ENCODE results near the gene STRN.
"Not testable (repeated sequence)": the region's sequence is repeated elsewhere in the genome, so short reads cannot be mapped to it uniquely, and the experiment has no call there.

Gene STRN

DNA sequence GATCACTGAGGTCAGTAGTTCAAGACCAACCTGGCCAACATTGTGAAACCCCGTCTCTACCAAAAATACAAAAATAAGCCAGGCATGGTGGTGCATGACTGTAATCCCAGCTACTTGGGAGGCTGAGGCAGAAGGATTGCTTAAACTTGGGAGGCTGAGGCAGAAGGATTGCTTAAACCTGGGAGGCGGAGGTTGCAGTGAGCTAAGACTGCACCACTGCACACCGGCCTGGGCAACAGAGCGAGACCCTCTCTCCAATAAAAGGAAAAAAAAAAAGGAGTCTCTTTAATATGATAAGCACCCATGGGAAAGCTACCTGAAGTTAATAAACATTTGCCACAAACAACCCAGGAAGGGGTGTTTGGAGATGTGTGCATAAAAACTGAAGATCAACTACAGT is 2.6 kb downstream of the STRN start:
- no peak for DNase-seq

DNA sequence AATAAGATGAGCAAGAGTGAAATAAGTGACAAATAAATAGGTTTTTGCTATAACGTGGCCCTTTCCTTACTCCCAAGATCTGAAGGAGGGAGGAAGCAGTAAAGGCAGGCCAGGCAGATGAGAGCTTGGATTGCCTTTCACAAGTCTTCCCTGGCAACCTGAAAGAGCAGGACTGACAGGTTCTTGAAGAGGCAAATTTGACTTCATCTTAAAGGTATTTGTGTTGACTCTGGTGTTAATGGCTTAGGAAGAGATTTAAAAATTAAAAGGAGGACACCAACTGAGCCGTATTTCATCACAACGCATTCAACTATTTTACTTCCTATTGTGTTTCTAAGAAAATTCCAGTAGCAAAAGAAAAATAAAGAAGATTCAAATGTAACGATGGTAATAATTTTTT is 3.2 kb downstream of the STRN start:
- DNase-seq: no peak

DNA sequence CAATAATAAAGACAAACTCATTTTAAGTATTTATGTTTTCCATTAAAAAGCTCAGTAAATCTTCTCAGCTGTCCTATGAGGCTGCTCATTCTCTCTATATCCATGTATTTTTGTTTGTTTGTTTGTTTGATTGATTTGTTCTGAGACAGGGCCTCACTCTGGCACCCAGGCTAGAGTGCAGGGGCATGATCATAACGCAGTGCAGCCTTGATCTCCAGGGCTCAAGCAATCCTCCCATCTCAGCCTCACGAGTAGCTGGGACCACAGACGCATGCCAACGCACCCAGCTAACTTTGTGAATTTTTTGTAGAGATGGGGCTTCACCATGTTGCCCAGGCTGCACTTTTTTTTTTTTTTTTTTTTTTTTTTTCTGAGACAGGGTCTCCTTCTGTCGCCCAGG is 5.6 kb downstream of the STRN start:
- DNase-seq: no peak

- no peak for DNase-seq
Observed at GRCh38 chr2:36960005-36960675, 6.2 kb downstream of the STRN start.

DNA sequence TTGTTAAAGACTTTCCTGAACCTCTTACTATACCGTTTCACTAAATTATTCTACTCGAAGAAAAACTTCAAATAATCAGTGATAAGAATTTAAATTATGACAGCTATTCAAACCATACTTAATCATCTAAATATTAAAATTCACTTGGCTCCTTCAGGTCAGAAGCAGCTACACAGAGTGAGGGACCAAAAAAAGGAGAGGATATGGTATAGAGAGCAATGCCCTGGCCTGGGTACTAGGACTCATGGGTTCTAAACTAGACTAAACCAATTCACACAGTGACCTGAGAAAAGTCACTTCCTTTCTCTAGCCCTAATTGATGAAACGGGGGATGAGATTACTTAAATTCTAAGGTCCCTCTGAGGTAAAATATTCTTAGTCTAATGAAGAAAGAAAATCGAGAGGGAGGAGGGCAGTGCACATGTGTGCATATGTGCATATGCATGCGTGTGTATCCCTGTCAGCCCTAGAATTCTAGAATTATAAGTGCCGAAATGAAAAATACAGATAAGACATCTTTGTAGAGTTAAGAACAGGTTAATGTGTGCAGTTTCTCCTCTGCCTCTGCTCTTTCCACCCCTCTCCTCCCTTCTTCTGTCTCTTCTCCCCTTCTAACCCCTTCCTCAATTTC is 11.2 kb downstream of the STRN start:
- no peak for DNase-seq

DNA sequence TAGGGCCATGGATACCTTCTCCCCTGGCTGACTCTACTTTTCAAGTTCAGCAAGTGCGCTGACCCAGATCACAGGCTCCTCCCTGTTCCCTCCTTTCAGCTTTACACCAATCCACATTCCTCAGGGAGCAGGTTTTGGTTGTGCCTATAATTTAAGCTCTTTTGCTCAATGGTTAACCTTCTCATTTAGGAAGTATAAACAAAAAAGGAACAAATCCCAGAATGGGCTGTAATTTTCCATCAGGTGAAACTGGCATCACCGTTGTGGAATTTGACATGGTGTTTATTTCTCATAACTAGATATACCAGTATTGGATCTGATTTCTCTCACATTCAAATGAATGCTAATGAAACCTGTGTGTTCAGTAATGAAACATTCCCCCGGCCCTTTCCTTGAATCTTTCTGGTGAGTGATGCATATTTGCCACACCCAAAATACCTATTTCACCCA is 13.6 kb downstream of the STRN start:
- DNase-seq: no peak

DNA sequence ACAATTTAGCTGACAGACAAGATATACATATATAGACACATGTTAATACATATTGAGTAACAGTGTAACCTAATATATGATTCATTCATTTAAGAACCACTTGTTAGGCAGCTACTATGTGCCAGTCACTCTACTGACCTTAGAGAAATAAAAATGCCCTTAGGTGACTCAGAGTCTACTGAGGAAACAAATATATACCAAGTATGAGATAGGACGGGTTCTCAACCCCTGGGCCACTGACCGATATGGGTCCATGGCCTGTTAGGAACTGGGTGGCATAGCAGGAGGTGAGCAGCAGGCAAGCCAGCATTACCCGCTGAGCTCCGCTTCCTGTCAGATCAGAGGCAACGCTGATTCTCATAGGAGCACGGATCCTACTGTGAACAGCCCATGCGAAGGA is 14.8 kb downstream of the STRN start:
- DNase-seq: peak in 3 of 4 experiments; percentile 6 to 50 (median 17)

DNA sequence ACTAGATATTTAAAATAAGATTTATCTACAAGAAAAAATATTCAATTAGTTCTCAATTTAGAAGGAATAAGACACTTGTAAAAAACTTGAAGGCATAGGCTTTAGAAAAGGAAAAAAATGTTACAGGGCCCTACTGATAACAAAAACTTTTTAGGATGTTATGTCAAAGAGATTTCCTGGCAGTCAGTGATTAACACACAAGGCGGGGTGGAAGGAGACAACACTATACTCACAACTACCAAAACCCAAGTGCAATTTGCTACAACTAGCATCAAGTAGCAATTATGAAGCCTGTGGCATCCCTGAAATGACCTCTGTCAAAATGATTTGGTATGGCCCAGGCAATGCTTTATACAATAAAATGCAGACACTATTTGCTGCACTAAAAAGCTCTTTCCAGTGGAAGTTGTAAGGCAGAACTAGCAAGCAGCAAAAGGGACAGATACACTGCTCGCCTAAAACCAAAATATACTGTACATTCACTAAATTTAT is 15.3 kb downstream of the STRN start:
- no peak for DNase-seq

GRCh38 chr2:36949845-36950244 is 16.5 kb downstream of the STRN start:
- no peak for DNase-seq

DNA sequence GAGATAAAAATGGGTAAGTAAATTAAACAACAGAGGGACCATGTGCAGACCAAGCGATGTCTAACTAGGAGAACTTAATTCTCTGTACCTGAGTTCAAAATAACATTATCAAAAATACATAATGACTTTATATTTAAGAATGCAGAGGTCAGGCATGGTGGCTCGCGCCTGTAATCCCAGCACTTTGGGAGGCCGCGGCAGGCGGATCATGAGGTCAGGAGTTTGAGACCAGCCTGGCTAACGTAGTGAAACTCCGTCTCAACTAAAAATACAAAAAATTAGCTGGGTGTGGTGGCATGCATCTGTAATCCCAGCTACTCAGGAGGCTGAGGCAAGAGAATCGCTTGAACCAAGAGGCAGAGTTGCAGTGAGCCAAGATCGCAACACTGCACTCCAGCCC is 21.1 kb downstream of the STRN start:
- not testable (repeated sequence) for DNase-seq

GRCh38 chr2:36941867-36942266 is 24.5 kb downstream of the STRN start:
- no peak for DNase-seq

GRCh38 chr2:36936526-36936925 is 29.8 kb downstream of the STRN start:
- DNase-seq: not testable (repeated sequence)

DNA sequence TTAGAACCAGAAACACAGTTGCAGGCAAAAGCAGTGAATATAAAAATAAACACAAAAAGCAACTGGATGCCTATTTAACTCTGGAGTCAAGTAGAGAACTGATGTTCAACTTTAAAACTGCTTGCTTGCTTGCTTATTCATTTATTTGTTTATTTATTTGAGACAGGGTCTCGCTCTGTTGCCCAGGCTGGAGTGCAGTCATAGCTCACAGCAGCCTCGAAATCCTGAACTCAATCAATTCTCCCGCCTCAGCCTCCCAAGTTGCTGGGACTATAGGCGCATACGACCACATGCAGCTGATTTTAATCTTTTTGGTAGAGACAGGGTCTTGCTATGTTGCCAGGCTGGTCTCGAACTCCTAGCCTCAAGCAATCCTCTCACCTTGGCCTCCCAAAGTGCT is 34.6 kb downstream of the STRN start:
- DNase-seq: not testable (repeated sequence)

DNA sequence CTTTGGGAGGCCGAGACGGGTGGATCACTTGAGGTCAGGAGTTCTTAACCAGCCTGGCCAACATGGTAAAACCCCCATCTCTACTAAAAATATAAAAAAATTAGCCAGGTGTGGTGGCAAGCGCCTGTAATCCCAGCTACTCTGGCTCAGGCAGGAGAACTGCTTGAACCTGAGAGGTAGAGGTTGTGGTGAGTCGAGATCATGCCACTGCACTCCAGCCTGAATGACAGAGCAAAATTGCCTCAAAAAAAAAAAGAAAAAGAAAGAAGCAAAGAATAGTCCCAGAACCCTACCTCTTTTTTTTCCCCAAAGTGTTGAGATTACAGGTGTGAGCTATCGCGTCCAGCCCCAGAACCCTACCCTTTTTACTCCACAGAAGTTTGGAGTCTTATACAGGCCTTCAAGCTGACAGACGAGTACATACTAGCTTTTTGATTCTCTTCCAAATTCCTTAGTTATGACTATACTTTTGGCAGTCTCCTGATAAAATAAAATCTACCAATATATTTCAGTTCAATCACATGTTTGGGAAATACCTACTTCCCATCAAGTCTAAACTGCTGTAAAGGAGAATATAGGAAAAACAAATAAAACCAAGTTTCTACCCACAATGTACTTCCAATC is 35.4 kb downstream of the STRN start:
- not testable (repeated sequence) for DNase-seq

DNA sequence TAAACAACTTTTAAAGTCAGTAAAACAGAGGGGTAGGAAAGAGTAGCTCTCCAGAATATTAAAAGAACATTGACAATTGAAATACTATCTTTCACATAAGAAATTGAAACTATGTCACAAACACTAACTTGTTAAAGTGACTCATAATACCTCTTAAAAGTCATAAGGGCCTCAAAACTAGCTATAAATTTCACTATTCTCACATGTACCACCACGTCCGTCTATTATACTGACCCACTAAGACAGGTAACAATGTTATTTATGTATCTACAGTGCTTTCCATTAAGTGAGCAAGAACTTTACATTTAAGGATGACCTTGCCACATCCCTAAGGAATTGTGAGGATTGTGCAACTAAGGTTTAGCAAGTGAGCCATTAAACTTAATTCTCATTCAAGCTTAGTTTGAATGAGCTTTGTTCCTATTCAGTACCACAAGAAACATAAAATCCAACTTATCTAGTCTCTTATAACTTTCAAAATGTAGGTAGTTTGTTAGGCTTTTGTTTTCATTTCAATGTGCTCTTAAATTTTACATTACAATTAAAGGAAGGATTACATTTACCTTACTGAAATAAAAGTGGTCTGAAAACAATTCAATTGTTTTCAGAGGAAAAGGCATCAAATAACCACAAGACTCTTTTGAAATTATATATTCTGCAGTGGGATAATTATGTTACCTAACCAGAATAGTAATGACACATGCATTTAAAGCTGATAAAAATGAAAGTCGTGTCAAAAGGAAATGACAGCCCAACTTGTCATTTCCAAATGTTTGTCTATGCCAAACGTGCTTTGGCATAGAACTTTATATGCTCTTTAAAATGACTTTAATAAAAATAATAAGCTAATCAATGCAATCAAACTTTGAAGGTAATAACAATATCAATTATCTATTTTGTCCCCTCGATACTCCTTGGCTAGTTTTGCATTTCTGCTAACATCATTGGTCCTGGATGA is 39.9 kb downstream of the STRN start:
- not testable (repeated sequence) for DNase-seq

DNA sequence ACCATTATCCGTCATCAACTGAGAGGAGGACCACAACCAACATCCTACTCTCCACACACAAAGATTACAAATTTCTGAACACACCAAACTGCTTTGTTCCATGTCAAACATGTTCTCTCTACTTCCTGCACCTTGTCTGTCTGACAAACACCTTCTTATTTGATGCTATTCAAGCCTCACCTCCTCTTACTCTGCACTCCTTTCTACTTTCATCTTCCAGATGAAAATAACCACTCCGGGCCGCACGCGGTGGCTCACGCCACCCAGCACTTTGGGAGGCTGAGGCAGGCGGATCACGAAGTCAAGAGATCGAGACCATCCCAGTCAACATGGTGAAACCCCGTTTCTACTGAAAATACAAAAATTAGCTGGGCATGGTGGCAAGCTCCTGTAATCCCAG is 43.7 kb downstream of the STRN start:
- DNase-seq: not testable (repeated sequence)

GRCh38 chr2:36921984-36922383 is 44.4 kb downstream of the STRN start:
- DNase-seq: no peak

DNA sequence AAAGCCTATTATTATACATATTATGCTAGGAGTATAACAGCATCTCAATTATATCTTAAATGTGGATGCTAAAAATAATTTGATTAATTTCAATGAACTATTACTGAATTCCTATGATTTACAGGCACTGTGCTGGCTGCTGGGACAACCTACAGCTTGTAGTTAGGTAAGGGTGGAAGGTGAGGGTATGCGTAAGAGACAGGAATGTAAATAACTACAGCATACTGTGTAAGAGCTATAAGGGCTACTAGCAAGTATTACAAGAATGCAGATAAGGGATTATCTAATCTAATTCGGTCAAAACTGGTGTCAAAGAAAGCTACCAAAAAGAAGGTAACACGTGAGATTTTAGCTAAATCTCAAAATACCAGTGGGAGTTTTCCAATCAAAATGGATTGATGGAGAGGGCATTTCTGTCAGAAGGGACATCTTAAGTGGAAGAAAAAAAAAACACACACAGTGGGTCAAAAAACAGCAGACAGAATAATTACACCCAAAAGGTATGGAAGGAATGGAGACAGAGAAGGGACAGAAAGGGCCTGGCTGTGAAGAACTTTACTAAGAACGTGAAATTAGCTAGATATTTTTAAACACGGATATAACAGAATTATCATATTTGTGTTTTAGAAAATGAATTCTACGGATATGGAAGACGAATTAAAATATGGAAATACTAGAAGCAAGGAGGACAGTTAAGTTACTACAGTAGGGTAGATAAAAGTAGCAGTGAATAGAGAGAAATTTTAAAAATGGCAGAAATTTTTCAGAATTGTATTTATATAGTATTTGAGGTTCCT is 47.1 kb downstream of the STRN start:
- DNase-seq: no peak

DNA sequence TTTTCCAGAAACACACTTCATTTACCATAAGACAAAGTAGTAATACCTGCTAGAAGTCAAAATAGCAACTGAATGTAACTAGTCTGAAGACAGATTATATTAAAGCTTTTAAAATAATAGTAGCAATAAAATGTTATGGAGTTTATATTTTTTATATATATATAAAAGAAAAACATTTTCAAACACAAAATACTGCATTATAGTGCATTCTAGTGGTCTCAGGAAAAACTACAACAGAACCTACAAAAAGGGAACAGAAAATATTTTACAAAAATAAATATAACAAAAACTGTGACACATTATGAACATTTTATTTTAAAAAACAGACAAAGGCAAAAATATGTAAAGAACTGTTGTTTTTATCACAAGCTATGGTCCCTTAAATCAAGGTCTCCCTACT is 48.0 kb downstream of the STRN start:
- peak in 2 of 4 experiments; percentile 2 to 27 for DNase-seq

- DNase-seq: peak; percentile 47 to 80 (median 71)
Observed at GRCh38 chr2:36915627-36916026, 50.7 kb downstream of the STRN start.

- peak in 1 of 4 experiments; percentile 14 for DNase-seq
Observed at GRCh38 chr2:36912695-36913094, 53.6 kb downstream of the STRN start.

GRCh38 chr2:36911012-36911411 is 55.3 kb downstream of the STRN start:
- DNase-seq: no peak

All from suppressor macrophage (primary cell).